Keratinocyte (primary cell): ENCODE data around the gene SLC9A8. TPM values are rescaled to one million over a fixed set of nuclear protein-coding genes. Genes with fewer than 3 reads are reported as not detected.

Source experiments
- DNase-seq: peaks from one replicate; pipeline ENCODE4 v3.0.0-alpha.2; 2011; ENCODE audit warnings: low read depth, missing footprints, low spot score
- FAIRE-seq: peaks from 2 replicates; lab custom pipeline; 2011; peaks lifted over from hg19 to GRCh38; lab: Jason Lieb, UNC
- H2AFZ ChIP-seq: 2 replicates; pipeline ENCODE4 v1.6.0; 2012; ENCODE audit warnings: low read length, control low read depth, inconsistent platforms; ENCODE audit not compliant: control insufficient read depth
- H3K27ac ChIP-seq: 2 replicates; pipeline ENCODE4 v1.5.1; 2011; ENCODE audit warnings: low read length; ENCODE audit not compliant: control insufficient read depth, insufficient read depth
- H3K27me3 ChIP-seq: 3 replicates; pipeline ENCODE4 v1.6.0; 2011; ENCODE audit warnings: low read length; ENCODE audit not compliant: control insufficient read depth, insufficient read depth; ENCODE audit errors: extremely low read depth
- H3K36me3 ChIP-seq, 2 experiments: 2 replicates in 1 of 2; 3 replicates in 1 of 2; pipeline ENCODE4 v1.5.1; 2011; ENCODE audit warnings: low read length in 2 of 2, mild to moderate bottlenecking in 1 of 2; ENCODE audit not compliant: control insufficient read depth in 2 of 2, insufficient read depth in 2 of 2; ENCODE audit errors: extremely low read depth in 1 of 2
- H3K4me1 ChIP-seq: 3 replicates; pipeline ENCODE4 v1.5.1; 2011; ENCODE audit warnings: low read length; ENCODE audit not compliant: control insufficient read depth, insufficient read depth; ENCODE audit errors: extremely low read depth
- H3K4me2 ChIP-seq: 3 replicates; pipeline ENCODE4 v1.6.0; 2011; ENCODE audit warnings: low read depth, low read length; ENCODE audit not compliant: control insufficient read depth, insufficient read depth; ENCODE audit errors: extremely low read depth
- H3K4me3 ChIP-seq, 3 experiments: fragments of 200-600 bp in 1 of 3; sonication (generic) in 1 of 3; 2 replicates in 2 of 3; 3 replicates in 1 of 3; pipeline ENCODE4 v1.5.1; 2011 to 2016; ENCODE audit warnings: low read length in 3 of 3, mild to moderate bottlenecking in 3 of 3, control low read depth in 2 of 3, inconsistent platforms in 1 of 3, low read depth in 1 of 3, mixed read lengths in 1 of 3, mixed run types in 1 of 3, moderate library complexity in 1 of 3; ENCODE audit not compliant: control insufficient read depth in 2 of 3, insufficient read depth in 2 of 3; ENCODE audit errors: extremely low read depth in 1 of 3
- H3K79me2 ChIP-seq: 2 replicates; pipeline ENCODE4 v1.6.0; 2012; ENCODE audit warnings: low read length; ENCODE audit not compliant: control insufficient read depth, insufficient read depth
- H3K9ac ChIP-seq: 3 replicates; pipeline ENCODE4 v1.6.0; 2011; ENCODE audit warnings: low read length; ENCODE audit not compliant: control insufficient read depth, insufficient read depth; ENCODE audit errors: extremely low read depth
- H3K9me1 ChIP-seq: 3 replicates; pipeline ENCODE4 v1.6.0; 2011; ENCODE audit warnings: low read length; ENCODE audit not compliant: control insufficient read depth, insufficient read depth; ENCODE audit errors: extremely low read depth
- H3K9me3 ChIP-seq: 2 replicates; pipeline ENCODE4 v1.5.1; 2012; ENCODE audit warnings: low read depth, low read length; ENCODE audit not compliant: control insufficient read depth
- H4K20me1 ChIP-seq: 3 replicates; pipeline ENCODE4 v1.6.0; 2011; ENCODE audit warnings: low read length; ENCODE audit not compliant: control insufficient read depth, insufficient read depth; ENCODE audit errors: extremely low read depth
- CTCF ChIP-seq, 3 experiments: IDR thresholded peaks in 1 of 3; conservative IDR thresholded peaks in 1 of 3; optimal IDR thresholded peaks in 1 of 3; 2 replicates in 2 of 3; 3 replicates in 1 of 3; pipeline versions ENCODE3 to v1.5.1; 2011; ENCODE audit warnings: low read length in 3 of 3, mild to moderate bottlenecking in 3 of 3, moderate library complexity in 2 of 3, control low read depth in 1 of 3, inconsistent platforms in 1 of 3; ENCODE audit not compliant: insufficient read depth in 2 of 3; ENCODE audit errors: extremely low read depth in 1 of 3
- EZH2 ChIP-seq: IDR thresholded peaks from one replicate; pipeline ENCODE4 v1.6.1; 2012; ENCODE audit warnings: inconsistent platforms, mild to moderate bottlenecking, low read length, moderate library complexity
- dilution Hi-C: fragments of 300-500 bp; cut with MboI; formaldehyde crosslinking; loops from one replicate; pipeline ENCODE4 v1.7.0; 2020; ENCODE audit warnings: low sequenced_read_pairs; ENCODE audit not compliant: extremely low pct_ligation_motif_present
- polyA plus RNA-seq, 5 experiments: library from polyadenylated mRNA; depleted of rRNA in 3 of 5; stranded (reverse) in 3 of 5; stranded (forward) in 1 of 5; unstranded in 1 of 5; fragments of >200 nt; gene quantifications; 1 replicate in 1 of 5; 2 replicates in 3 of 5; 3 replicates in 1 of 5; pipeline versions ENCODE4 v1.2.1 to v1.2.3, GENCODE V29; 2011 to 2012; ENCODE audit warnings: missing spikeins in 2 of 5, low read depth in 1 of 5, low replicate concordance in 1 of 5

SLC9A8 gene
- polyA plus RNA-seq, 1 donor (not counting 4 experiments of a cell fraction or from before 2014, with no cell fraction given): 1.9 TPM

GRCh38 chr20:49889001-49889934 is 76.6 kb downstream of the SLC9A8 start:
- Histone ChIP-seq H3K79me2 (no peaks in the 10 kb centered on the region), H3K9me1 (no peaks in the 10 kb centered on the region), H3K9me3 (no peaks in the 10 kb centered on the region), H3K4me1 (no peaks in the 10 kb centered on the region), H3K9ac (no peak overlapping the region), H4K20me1 (no peaks in the 10 kb centered on the region), H2AFZ (no peak overlapping the region), H3K36me3 (peaks cover 6 to 8% of the 10 kb centered on the region in 2 experiments), H3K4me2 (no peak overlapping the region), H3K4me3 (no peak overlapping the region), H3K27me3 (no peaks in the 10 kb centered on the region), H3K27ac (no peak overlapping the region)
- TF ChIP-seq EZH2 (no peak), CTCF (optimal IDR thresholded peaks at IDR 0.05 in 1 of 3, IDR thresholded peaks at IDR 0.05 in 1 of 3, conservative IDR thresholded peaks at IDR 0.05 in 1 of 3; ENCODE audit: extremely low read depth in 1 of 3, insufficient read depth in 2 of 3, low read length in 3 of 3) (no peak)
- dilution Hi-C loops: no loop called here
- DNase-seq: no peak
- FAIRE-seq: no peak

- Histone ChIP-seq H2AFZ (no peak overlapping the region), H4K20me1 (no peaks in the 10 kb centered on the region), H3K27me3 (no peaks in the 10 kb centered on the region), H3K9me3 (no peaks in the 10 kb centered on the region), H3K4me1 (no peaks in the 10 kb centered on the region), H3K4me2 (no peak overlapping the region), H3K9ac (no peak overlapping the region), H3K36me3 (peaks cover 6 to 7% of the 10 kb centered on the region in 2 experiments), H3K27ac (no peak overlapping the region), H3K4me3 (no peak overlapping the region), H3K9me1 (no peaks in the 10 kb centered on the region), H3K79me2 (no peaks in the 10 kb centered on the region)
- dilution Hi-C loops: no loop called here
- DNase-seq (no peak), FAIRE-seq (no peak)
- TF ChIP-seq EZH2: no peak
- peak; percentile 59 to 81 (median 80) for TF ChIP-seq CTCF (optimal IDR thresholded peaks at IDR 0.05 in 1 of 3, IDR thresholded peaks at IDR 0.05 in 1 of 3, conservative IDR thresholded peaks at IDR 0.05 in 1 of 3; ENCODE audit: extremely low read depth in 1 of 3, insufficient read depth in 2 of 3, low read length in 3 of 3)
These were observed 77.3 kb downstream of the SLC9A8 start for GRCh38 chr20:49889935-49890333.
